SJSA1 (cell line): Measurements from ENCODE around the gene SIK3. TPM values are rescaled to one million over a fixed set of nuclear protein-coding genes. Genes with fewer than 3 reads are reported as not detected.

Source experiments
- DNase-seq, 2 experiments: peaks; one replicate each; pipeline ENCODE4 v3.0.0-alpha.2; 2015 to 2020; ENCODE audit warnings: low spot score in 2 of 2, low read depth in 1 of 2
- H3K27ac ChIP-seq: fragments of 250-450 bp; sonication (Bioruptor Pico); 2 replicates; pipeline ENCODE4 v1.5.1; 2020; ENCODE audit warnings: mild to moderate bottlenecking, moderate library complexity
- H3K27me3 ChIP-seq: fragments of 250-450 bp; sonication (Bioruptor Pico); replicated peaks from 2 replicates; pipeline ENCODE4 v1.5.1; 2020; ENCODE audit warnings: mild to moderate bottlenecking, moderate library complexity
- H3K36me3 ChIP-seq: fragments of 250-450 bp; sonication (Bioruptor Pico); 2 replicates; pipeline ENCODE4 v1.5.1; 2020; ENCODE audit warnings: mild to moderate bottlenecking
- H3K4me1 ChIP-seq: fragments of 250-450 bp; sonication (Bioruptor Pico); replicated peaks from 2 replicates; pipeline ENCODE4 v1.6.1; 2021; ENCODE audit warnings: mild to moderate bottlenecking
- H3K4me3 ChIP-seq: fragments of 250-450 bp; sonication (Bioruptor Pico); 2 replicates; pipeline ENCODE4 v1.5.1; 2020; ENCODE audit warnings: mild to moderate bottlenecking
- H3K9me3 ChIP-seq: fragments of 250-450 bp; sonication (Bioruptor Pico); replicated peaks from 2 replicates; pipeline ENCODE4 v1.5.1; 2020; ENCODE audit warnings: mild to moderate bottlenecking
- total RNA-seq: library from RNA; depleted of rRNA; stranded (reverse); fragments of >200 nt; shearing (Covaris generic); gene quantifications from 2 replicates; pipeline ENCODE4 v1.2.3, GENCODE V29; 2014

SIK3 gene
- total RNA-seq, 1 experiment from 2014 or later: 8.7 TPM

- Histone ChIP-seq H3K27ac (no peak overlapping the region), H3K36me3 (no peaks in the 10 kb centered on the region), H3K4me1 (peaks cover 47% of the 10 kb centered on the region), H3K27me3 (no peaks in the 10 kb centered on the region), H3K9me3 (no peaks in the 10 kb centered on the region), H3K4me3 (no peak overlapping the region)
- DNase-seq: peak in 1 of 2 experiments; percentile 57
Measured at GRCh38 chr11:116891746-116892145, 206.5 kb downstream of the SIK3 start.

- no peak for DNase-seq
- no peak overlapping the region for H3K27ac ChIP-seq
- no peaks in the 10 kb centered on the region for H3K27me3 ChIP-seq
- no peaks in the 10 kb centered on the region for H3K36me3 ChIP-seq
- H3K4me1 ChIP-seq: peaks cover 47% of the 10 kb centered on the region
- H3K9me3 ChIP-seq: no peaks in the 10 kb centered on the region
- no peak overlapping the region for H3K4me3 ChIP-seq
Measured at GRCh38 chr11:116890607-116891006, 207.6 kb downstream of the SIK3 start.

- peaks cover 47% of the 10 kb centered on the region for H3K4me1 ChIP-seq
- H3K27ac ChIP-seq: no peak overlapping the region
- H3K27me3 ChIP-seq: no peaks in the 10 kb centered on the region
- no peak for DNase-seq
- H3K9me3 ChIP-seq: no peaks in the 10 kb centered on the region
- no peak overlapping the region for H3K4me3 ChIP-seq
- H3K36me3 ChIP-seq: no peaks in the 10 kb centered on the region
Measured at GRCh38 chr11:116890193-116890592, 208.0 kb downstream of the SIK3 start.

- no peak overlapping the region for H3K27ac ChIP-seq
- no peak for DNase-seq
- H3K27me3 ChIP-seq: no peaks in the 10 kb centered on the region
- H3K36me3 ChIP-seq: no peaks in the 10 kb centered on the region
- no peak overlapping the region for H3K4me3 ChIP-seq
- H3K9me3 ChIP-seq: no peaks in the 10 kb centered on the region
- H3K4me1 ChIP-seq: peaks cover 47% of the 10 kb centered on the region
Measured at GRCh38 chr11:116888884-116889549, 209.2 kb downstream of the SIK3 start.

GRCh38 chr11:116888024-116888423 is 210.2 kb downstream of the SIK3 start:
- Histone ChIP-seq H3K36me3 (no peaks in the 10 kb centered on the region), H3K9me3 (no peaks in the 10 kb centered on the region), H3K27me3 (no peaks in the 10 kb centered on the region), H3K4me1 (peaks cover 40% of the 10 kb centered on the region), H3K4me3 (no peak overlapping the region), H3K27ac (peak overlapping the region; percentile 35; the same call in 1 of the 2 replicates)
- peak in 1 of 2 experiments; percentile 25 for DNase-seq

GRCh38 chr11:116885951-116886655 is 212.1 kb downstream of the SIK3 start:
- no peak overlapping the region for H3K27ac ChIP-seq
- no peak overlapping the region for H3K4me3 ChIP-seq
- H3K4me1 ChIP-seq: peaks cover 29% of the 10 kb centered on the region
- no peak for DNase-seq
- H3K36me3 ChIP-seq: no peaks in the 10 kb centered on the region
- no peaks in the 10 kb centered on the region for H3K9me3 ChIP-seq
- no peaks in the 10 kb centered on the region for H3K27me3 ChIP-seq

GRCh38 chr11:116882386-116882785 is 215.8 kb downstream of the SIK3 start:
- no peaks in the 10 kb centered on the region for H3K9me3 ChIP-seq
- no peaks in the 10 kb centered on the region for H3K27me3 ChIP-seq
- no peaks in the 10 kb centered on the region for H3K36me3 ChIP-seq
- peaks cover 1% of the 10 kb centered on the region for H3K4me1 ChIP-seq
- no peak overlapping the region for H3K4me3 ChIP-seq
- no peak overlapping the region for H3K27ac ChIP-seq
- DNase-seq: no peak

GRCh38 chr11:116881143-116881542 is 217.1 kb downstream of the SIK3 start:
- no peaks in the 10 kb centered on the region for H3K36me3 ChIP-seq
- no peak overlapping the region for H3K4me3 ChIP-seq
- no peaks in the 10 kb centered on the region for H3K4me1 ChIP-seq
- H3K27me3 ChIP-seq: no peaks in the 10 kb centered on the region
- H3K27ac ChIP-seq: no peak overlapping the region
- no peak for DNase-seq
- H3K9me3 ChIP-seq: no peaks in the 10 kb centered on the region

- H3K4me1 ChIP-seq: no peaks in the 10 kb centered on the region
- no peaks in the 10 kb centered on the region for H3K27me3 ChIP-seq
- DNase-seq: no peak
- H3K27ac ChIP-seq: no peak overlapping the region
- no peak overlapping the region for H3K4me3 ChIP-seq
- no peaks in the 10 kb centered on the region for H3K9me3 ChIP-seq
- H3K36me3 ChIP-seq: no peaks in the 10 kb centered on the region
Measured at GRCh38 chr11:116879800-116880625, 218.2 kb downstream of the SIK3 start.

GRCh38 chr11:116876656-116877055 is 221.6 kb downstream of the SIK3 start:
- Histone ChIP-seq H3K36me3 (peaks cover 8% of the 10 kb centered on the region), H3K27me3 (no peaks in the 10 kb centered on the region), H3K4me1 (peaks cover 3% of the 10 kb centered on the region), H3K4me3 (no peak overlapping the region), H3K9me3 (no peaks in the 10 kb centered on the region), H3K27ac (no peak overlapping the region)
- no peak for DNase-seq

GRCh38 chr11:116875194-116875593 is 223.0 kb downstream of the SIK3 start:
- peaks cover 7% of the 10 kb centered on the region for H3K4me1 ChIP-seq
- no peak for DNase-seq
- H3K27me3 ChIP-seq: no peaks in the 10 kb centered on the region
- no peak overlapping the region for H3K27ac ChIP-seq
- no peaks in the 10 kb centered on the region for H3K9me3 ChIP-seq
- H3K4me3 ChIP-seq: no peak overlapping the region
- peaks cover 9% of the 10 kb centered on the region for H3K36me3 ChIP-seq

GRCh38 chr11:116874251-116874650 is 224.0 kb downstream of the SIK3 start:
- Histone ChIP-seq H3K27ac (no peak overlapping the region), H3K4me3 (no peak overlapping the region), H3K36me3 (peaks cover 9% of the 10 kb centered on the region), H3K4me1 (peaks cover 7% of the 10 kb centered on the region), H3K27me3 (no peaks in the 10 kb centered on the region), H3K9me3 (no peaks in the 10 kb centered on the region)
- no peak for DNase-seq

- Histone ChIP-seq H3K9me3 (no peaks in the 10 kb centered on the region), H3K27me3 (no peaks in the 10 kb centered on the region), H3K27ac (no peak overlapping the region), H3K36me3 (peaks cover 9% of the 10 kb centered on the region), H3K4me1 (peaks cover 7% of the 10 kb centered on the region), H3K4me3 (no peak overlapping the region)
- no peak for DNase-seq
Measured at GRCh38 chr11:116873381-116873780, 224.8 kb downstream of the SIK3 start.

- H3K27me3 ChIP-seq: no peaks in the 10 kb centered on the region
- no peak overlapping the region for H3K27ac ChIP-seq
- H3K36me3 ChIP-seq: peaks cover 13% of the 10 kb centered on the region
- no peaks in the 10 kb centered on the region for H3K9me3 ChIP-seq
- no peak overlapping the region for H3K4me3 ChIP-seq
- DNase-seq: no peak
- peaks cover 7% of the 10 kb centered on the region for H3K4me1 ChIP-seq
Measured at GRCh38 chr11:116871248-116871647, 227.0 kb downstream of the SIK3 start.
